ENCODE results near the gene UTP4. TPM values are rescaled to one million over a fixed set of nuclear protein-coding genes. Genes with fewer than 3 reads are reported as not detected.
A peak's percentile ranks its signal among the peaks of the same experiment; 100 is the strongest.

UTP4 gene
- total RNA-seq, 1 experiment from 2014 or later, result 125 TPM

GRCh38 chr16:69209735-69210134 lies 77.3 kb downstream of the UTP4 start:
- no peaks in the 10 kb centered on the region for H3K27me3 ChIP-seq (ENCODE audit: insufficient read depth, low read length)
- H3K9me3 ChIP-seq (ENCODE audit: control insufficient read depth in 1 of 2, insufficient read depth in 1 of 2, low read depth in 1 of 2, low read length in 2 of 2), result no peaks in the 10 kb centered on the region
- DNase-seq (ENCODE audit: low read depth, low spot score) (no peak), ATAC-seq (no peak)
- no peak overlapping the region for H3K9ac ChIP-seq (ENCODE audit: low read length)
- ChIA-PET POLR2A (no interaction called here), CTCF (no interaction called here), RAD21 (ENCODE audit: low non-redundant PET in 1 of 2, low total read pairs in 2 of 2, uncharacterized antibody in 2 of 2, unreplicated experiment in 2 of 2) (no interaction called here)
- no TSS peak for BruUV-seq (replicated peaks)
- H3K27ac ChIP-seq (ENCODE audit: low read depth, low read length), result no peak overlapping the region
- intact Hi-C loops (cut with micrococcal nuclease), result no loop called here
- peaks cover 17% of the 10 kb centered on the region for H3K79me2 ChIP-seq (ENCODE audit: insufficient read depth, low read length)
- H3K4me3 ChIP-seq (replicated peaks in 1 of 2; ENCODE audit: low read depth in 1 of 2, low read length in 2 of 2), result no peak overlapping the region
- H2AFZ ChIP-seq (ENCODE audit: low read depth, low read length, poor library complexity, severe bottlenecking), result no peak overlapping the region
- peaks cover 0 to 1% of the 10 kb centered on the region in 2 experiments; a peak in 2 of 4 replicates for H3K4me1 ChIP-seq (ENCODE audit: control insufficient read depth in 1 of 2, insufficient read depth in 2 of 2, low read length in 2 of 2)
- H3K4me2 ChIP-seq (ENCODE audit: low read length), result no peak overlapping the region
- no peaks in the 10 kb centered on the region for H3K36me3 ChIP-seq (ENCODE audit: control insufficient read depth in 1 of 2, insufficient read depth in 2 of 2, low read length in 2 of 2)
- H4K20me1 ChIP-seq (ENCODE audit: insufficient read depth), result no peaks in the 10 kb centered on the region
- no peaks in the 10 kb centered on the region for H3K9me2 ChIP-seq (ENCODE audit: insufficient read depth)
- TF ChIP-seq EGR1 (IDR thresholded peaks at IDR 0.05; ENCODE audit: low read depth) (no peak), CBX3 (IDR thresholded peaks at IDR 0.05; ENCODE audit: low read depth) (no peak), ATF3 (IDR thresholded peaks at IDR 0.05) (no peak), TCF7L2 (IDR thresholded peaks at IDR 0.05; ENCODE audit: borderline replicate concordance, extremely low read depth, insufficient read depth, insufficient read length) (no peak)

GRCh38 chr16:69217433-69217832 lies 85.0 kb downstream of the UTP4 start:
- Histone ChIP-seq H3K27ac (ENCODE audit: low read depth, low read length) (no peak overlapping the region), H3K36me3 (ENCODE audit: control insufficient read depth in 1 of 2, insufficient read depth in 2 of 2, low read length in 2 of 2) (no peaks in the 10 kb centered on the region), H3K9me3 (ENCODE audit: control insufficient read depth in 1 of 2, insufficient read depth in 1 of 2, low read depth in 1 of 2, low read length in 2 of 2) (no peaks in the 10 kb centered on the region), H3K9ac (ENCODE audit: low read length) (no peak overlapping the region), H3K9me2 (ENCODE audit: insufficient read depth) (no peaks in the 10 kb centered on the region), H3K4me3 (replicated peaks in 1 of 2; ENCODE audit: low read depth in 1 of 2, low read length in 2 of 2) (no peak overlapping the region), H3K79me2 (ENCODE audit: insufficient read depth, low read length) (peaks cover 31% of the 10 kb centered on the region), H2AFZ (ENCODE audit: low read depth, low read length, poor library complexity, severe bottlenecking) (no peak overlapping the region), H3K4me2 (ENCODE audit: low read length) (peak overlapping the region; percentile 42), H4K20me1 (ENCODE audit: insufficient read depth) (no peaks in the 10 kb centered on the region), H3K4me1 (ENCODE audit: control insufficient read depth in 1 of 2, insufficient read depth in 2 of 2, low read length in 2 of 2) (peaks cover 32 to 42% of the 10 kb centered on the region in 2 experiments), H3K27me3 (ENCODE audit: insufficient read depth, low read length) (no peaks in the 10 kb centered on the region)
- no peak for DNase-seq (ENCODE audit: low read depth, low spot score)
- RAD21 ChIA-PET (ENCODE audit: low non-redundant PET in 1 of 2, low total read pairs in 2 of 2, uncharacterized antibody in 2 of 2, unreplicated experiment in 2 of 2), result interaction anchor here in 1 of 2 experiments (0.5 kb wide), 1 partner anchor 119 kb away, joined by 3 read pairs; no protein-coding TSS in a partner anchor
- CTCF ChIA-PET, result no interaction called here
- BruUV-seq (replicated peaks), result no TSS peak
- POLR2A ChIA-PET, result no interaction called here
- no peak for TF ChIP-seq CBX3 (IDR thresholded peaks at IDR 0.05; ENCODE audit: low read depth)
- TF ChIP-seq POLR2A (IDR thresholded peaks at IDR 0.05; ENCODE audit: borderline replicate concordance, extremely low read depth, insufficient read depth, insufficient read length), result no peak
- no peak for TF ChIP-seq TCF7L2 (IDR thresholded peaks at IDR 0.05; ENCODE audit: borderline replicate concordance, extremely low read depth, insufficient read depth, insufficient read length)
- TF ChIP-seq RAD21 (IDR thresholded peaks at IDR 0.05; ENCODE audit: low read depth), result no peak
- no peak for TF ChIP-seq EZH2 (IDR thresholded peaks at IDR 0.05)
- TF ChIP-seq FOSL1 (IDR thresholded peaks at IDR 0.05; ENCODE audit: low read depth), result peak; percentile 32; the same call in 1 of the 2 replicates
- TF ChIP-seq ZBTB33 (IDR thresholded peaks at IDR 0.05; ENCODE audit: extremely low read depth, insufficient replicate concordance, low read length), result no peak
- TF ChIP-seq MAX (IDR thresholded peaks at IDR 0.05), result no peak
- TF ChIP-seq SRF (IDR thresholded peaks at IDR 0.05; ENCODE audit: low read depth), result no peak
- peak; percentile 50 for ATAC-seq
- intact Hi-C loops (cut with micrococcal nuclease), result no loop called here

All from HCT116 (cell line).